ENCODE data around the gene MANF.

DNA sequence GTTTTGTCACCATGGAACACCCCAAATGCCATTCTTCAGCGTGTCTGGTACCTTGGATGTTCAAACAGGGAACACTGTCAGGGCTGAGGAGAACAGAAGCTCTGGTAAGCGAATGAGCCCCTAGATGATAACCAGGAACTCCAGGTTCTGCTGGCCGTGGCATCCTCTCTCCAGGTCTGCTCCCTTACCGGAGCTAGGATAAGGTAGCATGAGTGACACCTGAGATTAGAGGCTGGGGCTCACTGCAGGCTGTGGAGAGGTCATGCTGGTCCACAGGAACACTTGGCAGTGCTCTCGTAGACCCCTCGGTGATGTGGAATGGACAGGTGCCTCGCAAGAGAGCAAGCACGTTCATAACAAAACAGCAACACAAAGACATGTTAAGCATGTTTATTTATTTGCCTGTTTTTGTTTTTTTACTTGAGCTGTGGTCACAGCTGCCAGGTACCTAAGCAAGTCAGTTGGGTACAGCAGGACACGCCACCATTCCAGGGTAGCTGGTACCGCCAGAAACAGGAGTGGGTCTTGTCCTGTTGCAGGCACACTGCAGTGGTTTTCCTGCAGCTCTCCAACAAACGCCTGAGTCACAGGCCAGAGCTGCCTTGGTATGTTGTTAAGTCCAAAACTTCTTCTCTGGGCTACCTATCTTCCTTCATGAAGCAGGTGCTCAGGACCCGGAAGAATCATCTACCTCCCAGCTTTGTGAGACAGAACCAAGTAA is 10.6 kb downstream of the MANF start:
- TF ChIP-seq, protein P1, sequence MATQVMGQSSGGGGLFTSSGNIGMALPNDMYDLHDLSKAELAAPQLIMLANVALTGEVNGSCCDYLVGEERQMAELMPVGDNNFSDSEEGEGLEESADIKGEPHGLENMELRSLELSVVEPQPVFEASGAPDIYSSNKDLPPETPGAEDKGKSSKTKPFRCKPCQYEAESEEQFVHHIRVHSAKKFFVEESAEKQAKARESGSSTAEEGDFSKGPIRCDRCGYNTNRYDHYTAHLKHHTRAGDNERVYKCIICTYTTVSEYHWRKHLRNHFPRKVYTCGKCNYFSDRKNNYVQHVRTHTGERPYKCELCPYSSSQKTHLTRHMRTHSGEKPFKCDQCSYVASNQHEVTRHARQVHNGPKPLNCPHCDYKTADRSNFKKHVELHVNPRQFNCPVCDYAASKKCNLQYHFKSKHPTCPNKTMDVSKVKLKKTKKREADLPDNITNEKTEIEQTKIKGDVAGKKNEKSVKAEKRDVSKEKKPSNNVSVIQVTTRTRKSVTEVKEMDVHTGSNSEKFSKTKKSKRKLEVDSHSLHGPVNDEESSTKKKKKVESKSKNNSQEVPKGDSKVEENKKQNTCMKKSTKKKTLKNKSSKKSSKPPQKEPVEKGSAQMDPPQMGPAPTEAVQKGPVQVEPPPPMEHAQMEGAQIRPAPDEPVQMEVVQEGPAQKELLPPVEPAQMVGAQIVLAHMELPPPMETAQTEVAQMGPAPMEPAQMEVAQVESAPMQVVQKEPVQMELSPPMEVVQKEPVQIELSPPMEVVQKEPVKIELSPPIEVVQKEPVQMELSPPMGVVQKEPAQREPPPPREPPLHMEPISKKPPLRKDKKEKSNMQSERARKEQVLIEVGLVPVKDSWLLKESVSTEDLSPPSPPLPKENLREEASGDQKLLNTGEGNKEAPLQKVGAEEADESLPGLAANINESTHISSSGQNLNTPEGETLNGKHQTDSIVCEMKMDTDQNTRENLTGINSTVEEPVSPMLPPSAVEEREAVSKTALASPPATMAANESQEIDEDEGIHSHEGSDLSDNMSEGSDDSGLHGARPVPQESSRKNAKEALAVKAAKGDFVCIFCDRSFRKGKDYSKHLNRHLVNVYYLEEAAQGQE (IDR thresholded peaks at IDR 0.05; ENCODE audit: low read depth) = no peak
- TF ChIP-seq, protein P2, sequence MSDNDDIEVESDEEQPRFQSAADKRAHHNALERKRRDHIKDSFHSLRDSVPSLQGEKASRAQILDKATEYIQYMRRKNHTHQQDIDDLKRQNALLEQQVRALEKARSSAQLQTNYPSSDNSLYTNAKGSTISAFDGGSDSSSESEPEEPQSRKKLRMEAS (IDR thresholded peaks at IDR 0.05) = no peak
- TF ChIP-seq EP300 (IDR thresholded peaks at IDR 0.05; ENCODE audit: borderline replicate concordance) (no peak), YY1 (IDR thresholded peaks at IDR 0.05; ENCODE audit: low read depth) (no peak), ZBTB7A (IDR thresholded peaks at IDR 0.05; ENCODE audit: low read depth) (no peak), TCF12 (IDR thresholded peaks at IDR 0.05; ENCODE audit: low read depth) (no peak), RAD21 (IDR thresholded peaks at IDR 0.05; ENCODE audit: low read depth) (no peak), CREB1 (IDR thresholded peaks at IDR 0.05; ENCODE audit: low read depth) (no peak)

Measured in Ishikawa (cell line).